ENCODE measurements around the gene POLN. TPM values are rescaled to one million over a fixed set of nuclear protein-coding genes. Genes with fewer than 3 reads are reported as not detected.
A peak's percentile ranks its signal among the peaks of the same experiment; 100 is the strongest.

The POLN gene
- total and polyA plus RNA-seq, 3 experiments from 2014 or later: 0.55 to 1.6 (median 1.5) TPM

GRCh38 chr4:2287594-2287915, 45.6 kb upstream of the POLN start:
- POLR2A ChIA-PET: no interaction called here
- peak overlapping the region in 5 of 8 donors; percentile 63 to 88 (median 70) for H3K27ac Mint-ChIP-seq
- CTCF ChIA-PET: no interaction called here

GRCh38 chr4:2286904-2287593, 45.1 kb upstream of the POLN start:
- no peak overlapping the region for H3K27ac ChIP-seq (ENCODE audit: low read depth, low read length)
- no peaks in the 10 kb centered on the region for H3K9me3 Mint-ChIP-seq
- H3K36me3 Mint-ChIP-seq: peaks cover 0 to 3% (median 2%) of the 10 kb centered on the region in 3 donors
- DNase-seq: peak in 1 of 5 donors; percentile 11
- CTCF ChIA-PET: interaction anchor here (1.3 to 1.5 kb wide), 2 partner anchors 25 to 176 kb away, joined by 4 to 5 read pairs; partner anchors contain the start of gene MXD4
- H3K36me3 ChIP-seq (ENCODE audit: insufficient read depth, low read length): no peaks in the 10 kb centered on the region
- peaks cover 64% of the 10 kb centered on the region for H3K4me1 ChIP-seq (ENCODE audit: insufficient read depth, low read length)
- H3K4me3 Mint-ChIP-seq: no peak overlapping the region
- H3K27ac Mint-ChIP-seq: peak overlapping the region in 5 of 8 donors; percentile 32 to 87 (median 82)
- no peaks in the 10 kb centered on the region for H3K27me3 ChIP-seq (ENCODE audit: insufficient read depth, low read length, poor library complexity, severe bottlenecking)
- no peaks in the 10 kb centered on the region for H3K9me3 ChIP-seq (ENCODE audit: low read length)
- H3K4me1 Mint-ChIP-seq: peaks cover 30 to 69% (median 36%) of the 10 kb centered on the region in 3 donors
- H3K27me3 Mint-ChIP-seq: no peaks in the 10 kb centered on the region
- POLR2A ChIA-PET: no interaction called here
- no peak overlapping the region for H3K4me3 ChIP-seq (ENCODE audit: low read length)

More at GRCh38 chr4:2287594-2287915, 45.6 kb upstream of the POLN start:
- Histone ChIP-seq H3K9me3 (ENCODE audit: low read length) (no peaks in the 10 kb centered on the region), H3K4me3 (ENCODE audit: low read length) (no peak overlapping the region), H3K27ac (ENCODE audit: low read depth, low read length) (no peak overlapping the region), H3K27me3 (ENCODE audit: insufficient read depth, low read length, poor library complexity, severe bottlenecking) (no peaks in the 10 kb centered on the region), H3K36me3 (ENCODE audit: insufficient read depth, low read length) (no peaks in the 10 kb centered on the region), H3K4me1 (ENCODE audit: insufficient read depth, low read length) (peaks cover 62% of the 10 kb centered on the region)
- no peak for DNase-seq
- H3K4me1 Mint-ChIP-seq: peaks cover 30 to 67% (median 34%) of the 10 kb centered on the region in 3 donors
- peaks cover 0 to 2% (median 1%) of the 10 kb centered on the region in 3 donors for H3K36me3 Mint-ChIP-seq
- no peaks in the 10 kb centered on the region for H3K9me3 Mint-ChIP-seq
- no peaks in the 10 kb centered on the region for H3K27me3 Mint-ChIP-seq
- no peak overlapping the region for H3K4me3 Mint-ChIP-seq

GRCh38 chr4:2285613-2286381, 43.9 kb upstream of the POLN start:
- Histone ChIP-seq H3K9me3 (ENCODE audit: low read length) (no peaks in the 10 kb centered on the region), H3K27ac (ENCODE audit: low read depth, low read length) (no peak overlapping the region), H3K27me3 (ENCODE audit: insufficient read depth, low read length, poor library complexity, severe bottlenecking) (no peaks in the 10 kb centered on the region), H3K4me3 (ENCODE audit: low read length) (no peak overlapping the region), H3K4me1 (ENCODE audit: insufficient read depth, low read length) (peaks cover 63% of the 10 kb centered on the region), H3K36me3 (ENCODE audit: insufficient read depth, low read length) (no peaks in the 10 kb centered on the region)
- no peaks in the 10 kb centered on the region for H3K9me3 Mint-ChIP-seq
- peaks cover 0 to 3% (median 1%) of the 10 kb centered on the region in 3 donors for H3K36me3 Mint-ChIP-seq
- POLR2A ChIA-PET: interaction anchor here (0.6 kb wide), 2 partner anchors 45 to 119 kb away, joined by 3 to 4 read pairs; no protein-coding TSS in a partner anchor
- DNase-seq: peak in 1 of 5 donors; percentile 27
- no peaks in the 10 kb centered on the region for H3K27me3 Mint-ChIP-seq
- peaks cover 34 to 69% (median 41%) of the 10 kb centered on the region in 3 donors for H3K4me1 Mint-ChIP-seq
- CTCF ChIA-PET: interaction anchor here (1.3 to 1.5 kb wide), 2 partner anchors 24 to 177 kb away, joined by 4 to 5 read pairs; partner anchors contain the start of gene MXD4
- peak overlapping the region in 5 of 8 donors; percentile 76 to 100 (median 87) for H3K27ac Mint-ChIP-seq
- H3K4me3 Mint-ChIP-seq: no peak overlapping the region

- Histone ChIP-seq H3K27ac (ENCODE audit: low read depth, low read length) (no peak overlapping the region), H3K27me3 (ENCODE audit: insufficient read depth, low read length, poor library complexity, severe bottlenecking) (no peaks in the 10 kb centered on the region), H3K4me3 (ENCODE audit: low read length) (no peak overlapping the region), H3K36me3 (ENCODE audit: insufficient read depth, low read length) (no peaks in the 10 kb centered on the region), H3K9me3 (ENCODE audit: low read length) (no peaks in the 10 kb centered on the region), H3K4me1 (ENCODE audit: insufficient read depth, low read length) (peaks cover 60% of the 10 kb centered on the region)
- H3K4me3 Mint-ChIP-seq: peak overlapping the region in 1 of 7 donors; percentile 27
- ChIA-PET POLR2A (interaction anchor here (0.6 kb wide), 1 partner anchor 44 kb away, joined by 3 read pairs; no protein-coding TSS in a partner anchor), CTCF (no interaction called here)
- H3K9me3 Mint-ChIP-seq: no peaks in the 10 kb centered on the region
- H3K27me3 Mint-ChIP-seq: no peaks in the 10 kb centered on the region
- H3K36me3 Mint-ChIP-seq: peaks cover 0 to 3% (median 0%) of the 10 kb centered on the region in 3 donors
- peak overlapping the region in 6 of 8 donors; percentile 76 to 100 (median 88) for H3K27ac Mint-ChIP-seq
- peaks cover 36 to 67% (median 40%) of the 10 kb centered on the region in 3 donors for H3K4me1 Mint-ChIP-seq
- peak in 1 of 5 donors; percentile 55 for DNase-seq
Observed at GRCh38 chr4:2284934-2285612, 43.2 kb upstream of the POLN start.

- peaks cover 0 to 3% (median 0%) of the 10 kb centered on the region in 3 donors for H3K36me3 Mint-ChIP-seq
- H3K4me3 Mint-ChIP-seq: peak overlapping the region in 1 of 7 donors; percentile 27
- Histone ChIP-seq H3K27me3 (ENCODE audit: insufficient read depth, low read length, poor library complexity, severe bottlenecking) (no peaks in the 10 kb centered on the region), H3K36me3 (ENCODE audit: insufficient read depth, low read length) (no peaks in the 10 kb centered on the region), H3K9me3 (ENCODE audit: low read length) (no peaks in the 10 kb centered on the region), H3K4me3 (ENCODE audit: low read length) (no peak overlapping the region), H3K4me1 (ENCODE audit: insufficient read depth, low read length) (peaks cover 53% of the 10 kb centered on the region), H3K27ac (ENCODE audit: low read depth, low read length) (no peak overlapping the region)
- peak in 1 of 5 donors; percentile 39 for DNase-seq
- CTCF ChIA-PET: no interaction called here
- H3K9me3 Mint-ChIP-seq: no peaks in the 10 kb centered on the region
- H3K4me1 Mint-ChIP-seq: peaks cover 35 to 66% (median 36%) of the 10 kb centered on the region in 3 donors
- no peaks in the 10 kb centered on the region for H3K27me3 Mint-ChIP-seq
- POLR2A ChIA-PET: no interaction called here
- peak overlapping the region in 6 of 8 donors; percentile 82 to 100 (median 92) for H3K27ac Mint-ChIP-seq
Observed at GRCh38 chr4:2284161-2284933, 42.4 kb upstream of the POLN start.

- ChIA-PET POLR2A (no interaction called here), CTCF (interaction anchor here (1.6 kb wide), 1 partner anchor 136 kb away, joined by 8 read pairs; the partner anchor contains the start of genes CFAP99 and ZFYVE28)
- Histone ChIP-seq H3K27ac (ENCODE audit: low read depth, low read length) (no peak overlapping the region), H3K4me3 (ENCODE audit: low read length) (no peak overlapping the region), H3K36me3 (ENCODE audit: insufficient read depth, low read length) (no peaks in the 10 kb centered on the region), H3K27me3 (ENCODE audit: insufficient read depth, low read length, poor library complexity, severe bottlenecking) (no peaks in the 10 kb centered on the region), H3K4me1 (ENCODE audit: insufficient read depth, low read length) (peaks cover 47% of the 10 kb centered on the region), H3K9me3 (ENCODE audit: low read length) (no peaks in the 10 kb centered on the region)
- no peaks in the 10 kb centered on the region for H3K9me3 Mint-ChIP-seq
- peak overlapping the region in 3 of 7 donors; percentile 8 to 69 (median 10) for H3K4me3 Mint-ChIP-seq
- no peaks in the 10 kb centered on the region for H3K27me3 Mint-ChIP-seq
- peaks cover 0 to 3% (median 0%) of the 10 kb centered on the region in 3 donors for H3K36me3 Mint-ChIP-seq
- peaks cover 35 to 66% (median 36%) of the 10 kb centered on the region in 3 donors for H3K4me1 Mint-ChIP-seq
- no peak for DNase-seq
- peak overlapping the region; percentile 43 to 100 (median 93) for H3K27ac Mint-ChIP-seq
Observed at GRCh38 chr4:2283199-2283711, 41.3 kb upstream of the POLN start.

Measured in CD8-positive, alpha-beta memory T cell (primary cell).